Activated gamma-delta T cell (primary cell): ENCODE data around the gene CCP110.
"Not testable (repeated sequence)": the region's sequence is repeated elsewhere in the genome, so short reads cannot be mapped to it uniquely, and the experiment has no call there.

ENCODE experiments used
- DNase-seq: peaks from one replicate; lab custom pipeline; 2025; lab: John Stamatoyannopoulos, UW

CCP110 gene

GRCh38 chr16:19507867-19508266 is 15.9 kb upstream of the CCP110 start:
- no peak for DNase-seq

- DNase-seq: no peak
Measured at GRCh38 chr16:19512297-19512696, 11.4 kb upstream of the CCP110 start.

GRCh38 chr16:19513377-19514053 is 10.2 kb upstream of the CCP110 start:
- DNase-seq: no peak

GRCh38 chr16:19515757-19516156 is 8.0 kb upstream of the CCP110 start:
- DNase-seq: no peak

- DNase-seq: no peak
Measured at GRCh38 chr16:19517424-19518089, 6.2 kb upstream of the CCP110 start.

- DNase-seq: no peak
Measured at GRCh38 chr16:19518388-19518787, 5.4 kb upstream of the CCP110 start.

GRCh38 chr16:19520861-19521331 is 2.8 kb upstream of the CCP110 start:
- no peak for DNase-seq

- DNase-seq: peak; percentile 83
Measured at GRCh38 chr16:19521471-19522396, 2.0 kb upstream of the CCP110 start, which contains the start of gene GDE1. GDE1 (minus strand) TSS chr16:19522098; CDS start chr16:19521964, 134 bp downstream.

- no peak for DNase-seq
Measured at GRCh38 chr16:19522397-19522732, 1.4 kb upstream of the CCP110 start.

GRCh38 chr16:19522760-19523159 is 982 bp upstream of the CCP110 start:
- no peak for DNase-seq

- no peak for DNase-seq
Measured at GRCh38 chr16:19523184-19523558, 571 bp upstream of the CCP110 start.

GRCh38 chr16:19524356-19524615 is 544 bp downstream of the CCP110 start:
- no peak for DNase-seq

- no peak for DNase-seq
Measured at GRCh38 chr16:19524616-19525384, 1.1 kb downstream of the CCP110 start.

GRCh38 chr16:19525385-19525723 is 1.6 kb downstream of the CCP110 start:
- DNase-seq: no peak

- no peak for DNase-seq
Measured at GRCh38 chr16:19527161-19527560, 3.4 kb downstream of the CCP110 start.

- DNase-seq: no peak
Measured at GRCh38 chr16:19528666-19529065, 4.9 kb downstream of the CCP110 start.

- no peak for DNase-seq
Measured at GRCh38 chr16:19532601-19533000, 8.9 kb downstream of the CCP110 start.

- no peak for DNase-seq
Measured at GRCh38 chr16:19540241-19540970, 16.7 kb downstream of the CCP110 start.

GRCh38 chr16:19542138-19542821 is 18.5 kb downstream of the CCP110 start:
- DNase-seq: no peak

- not testable (repeated sequence) for DNase-seq
Measured at GRCh38 chr16:19543278-19543996, 19.7 kb downstream of the CCP110 start.
